AG09319 (cell line): ENCODE results near the gene TMTC3.
"Not testable (repeated sequence)": the region's sequence is repeated elsewhere in the genome, so short reads cannot be mapped to it uniquely, and the experiment has no call there.

Source experiments
- DNase-seq: peaks from one replicate; pipeline ENCODE4 v3.0.0-alpha.2; 2010; ENCODE audit warnings: low read depth; ENCODE audit errors: extremely low read depth
- CTCF ChIP-seq: IDR thresholded peaks from 2 replicates; pipeline ENCODE4 v1.5.1; 2011; ENCODE audit warnings: low read depth, mild to moderate bottlenecking, inconsistent platforms, low read length, moderate library complexity

The TMTC3 gene

GRCh38 chr12:88127099-88127498 is 15.0 kb upstream of the TMTC3 start:
- TF ChIP-seq CTCF, result no peak
- DNase-seq, result no peak

- DNase-seq, result no peak
These were observed 14.3 kb upstream of the TMTC3 start for GRCh38 chr12:88127855-88128254.

GRCh38 chr12:88132392-88132791 is 9.7 kb upstream of the TMTC3 start:
- DNase-seq, result no peak
- TF ChIP-seq CTCF, result no peak

More at GRCh38 chr12:88127855-88128254, 14.3 kb upstream of the TMTC3 start:
- TF ChIP-seq CTCF, result no peak

GRCh38 chr12:88133181-88133580 is 8.9 kb upstream of the TMTC3 start:
- not testable (repeated sequence) for DNase-seq

GRCh38 chr12:88139711-88140110 is 2.4 kb upstream of the TMTC3 start:
- not testable (repeated sequence) for DNase-seq

- no peak for DNase-seq
- no peak for TF ChIP-seq CTCF
These were observed 708 bp upstream of the TMTC3 start for GRCh38 chr12:88141425-88141773.

- TF ChIP-seq CTCF, result no peak
- no peak for DNase-seq
These were observed 494 bp downstream of the TMTC3 start for GRCh38 chr12:88142610-88142991.

GRCh38 chr12:88144037-88144436 is 1.9 kb downstream of the TMTC3 start:
- TF ChIP-seq CTCF, result no peak
- no peak for DNase-seq
